Measurements from ENCODE around the gene ITPK1.

ITPK1 gene

DNA sequence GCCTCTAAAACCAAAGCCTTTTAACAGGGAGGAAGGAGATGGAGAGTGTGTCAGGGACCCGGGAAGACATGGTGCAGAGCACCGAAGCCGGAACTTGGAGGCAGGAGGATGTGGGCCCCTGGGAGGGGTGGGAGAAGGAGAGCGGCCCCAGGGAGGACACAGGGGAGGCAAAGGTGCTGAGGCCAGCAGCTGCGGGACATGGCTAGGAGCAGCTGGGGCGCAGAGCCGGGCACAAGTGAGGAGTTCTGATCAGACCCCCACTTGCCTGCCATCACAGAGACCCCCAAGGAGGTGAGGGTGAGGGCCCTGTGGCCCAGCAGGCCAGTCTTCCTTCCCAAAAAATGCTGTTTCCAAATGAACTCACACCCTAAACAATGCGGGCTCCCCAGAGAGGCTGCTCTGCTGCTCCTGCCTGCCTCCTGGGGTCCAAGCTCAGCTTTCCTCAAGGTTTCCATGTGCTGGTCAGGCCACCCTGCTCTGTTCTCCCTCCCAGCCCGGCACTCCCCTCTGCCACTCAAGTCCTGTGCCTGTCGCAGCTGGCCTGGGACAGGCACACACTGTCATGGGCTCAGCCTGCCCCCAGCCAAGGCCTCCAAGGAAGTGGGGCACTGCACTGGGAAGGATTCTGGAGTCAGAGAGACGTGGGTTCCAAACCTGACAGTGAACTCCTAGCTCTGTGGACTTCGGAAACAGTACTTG, 168.7 kb downstream of the ITPK1 start:
- DNase-seq = no peak

- no peak for DNase-seq
These were observed 169.5 kb downstream of the ITPK1 start for GRCh38 chr14:92945959-92946846.

DNA sequence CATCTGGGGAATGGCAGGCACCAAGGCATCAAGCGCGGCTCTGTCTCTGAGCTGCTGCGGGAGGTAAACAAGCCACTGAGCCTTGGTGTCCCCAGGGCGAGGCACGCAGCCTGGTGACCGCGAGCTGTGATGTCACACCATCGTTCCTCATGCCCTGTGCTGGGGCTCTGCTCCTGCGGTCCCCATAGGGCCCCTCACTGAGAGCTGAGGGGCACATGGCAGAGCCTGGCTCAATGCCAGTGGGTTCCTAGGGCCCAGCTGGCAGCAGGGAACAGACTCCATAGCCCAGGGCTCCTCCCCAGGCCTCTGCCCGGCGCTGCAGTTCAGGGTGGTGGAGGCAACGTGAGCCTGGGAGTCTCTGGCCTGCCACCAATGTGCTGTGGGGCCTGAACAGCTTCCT, 170.2 kb downstream of the ITPK1 start:
- no peak for DNase-seq

DNA sequence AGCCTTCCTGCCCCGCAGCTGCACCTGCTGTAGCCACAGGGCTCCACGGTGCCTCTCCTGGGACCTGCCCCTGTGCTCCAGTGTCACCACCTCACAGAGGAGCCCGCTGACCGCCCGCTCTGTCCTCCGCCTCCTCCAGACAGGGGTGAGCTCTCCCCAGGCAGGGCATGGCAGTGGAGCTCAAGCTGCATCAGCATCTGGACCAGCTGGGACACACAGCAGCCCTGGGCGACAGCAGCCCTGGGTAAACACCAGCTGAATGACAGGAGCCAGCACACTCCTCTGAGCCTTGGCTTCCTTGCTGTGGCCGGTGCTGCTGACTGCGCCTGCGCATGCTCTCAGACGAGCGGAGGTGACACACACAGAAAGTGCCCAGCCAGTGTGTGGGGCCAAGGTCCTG, 170.7 kb downstream of the ITPK1 start:
- DNase-seq = no peak

DNA sequence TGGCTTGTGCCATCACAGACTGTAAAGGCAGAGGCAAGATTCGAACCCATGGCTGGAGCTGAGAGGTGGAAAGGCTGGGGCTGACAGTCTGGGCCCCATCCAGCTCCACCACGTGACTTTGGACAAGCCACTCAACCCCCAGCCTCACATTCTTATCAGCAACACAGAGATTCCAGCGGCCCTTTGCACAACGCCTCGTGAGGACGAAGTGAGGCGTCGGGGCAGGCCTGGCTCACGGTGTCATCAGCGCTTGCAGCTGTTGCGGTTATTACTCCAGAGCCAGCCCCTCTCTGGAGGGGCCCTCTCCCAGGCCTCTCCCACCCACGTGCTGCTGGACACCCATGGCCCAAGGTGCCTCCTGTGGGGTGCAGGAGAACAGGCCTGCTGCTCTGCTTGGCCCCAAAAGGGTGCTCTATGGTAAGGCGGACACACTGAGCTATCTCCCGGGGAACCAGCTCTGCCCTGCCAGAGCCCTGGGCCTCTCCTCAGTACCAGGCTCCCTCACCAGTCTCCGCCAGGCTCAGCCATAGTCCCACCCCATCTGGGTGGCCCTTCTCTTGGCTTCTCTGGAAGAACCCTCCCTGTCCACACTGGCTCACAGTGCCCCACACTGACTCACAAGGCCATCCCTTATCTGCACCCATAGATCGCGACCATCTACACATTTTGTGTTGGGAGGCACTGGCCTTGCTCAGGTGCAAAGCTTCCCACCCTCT, 171.7 kb downstream of the ITPK1 start:
- DNase-seq = no peak

- no peak for DNase-seq
These were observed 172.6 kb downstream of the ITPK1 start for GRCh38 chr14:92942976-92943710.

DNA sequence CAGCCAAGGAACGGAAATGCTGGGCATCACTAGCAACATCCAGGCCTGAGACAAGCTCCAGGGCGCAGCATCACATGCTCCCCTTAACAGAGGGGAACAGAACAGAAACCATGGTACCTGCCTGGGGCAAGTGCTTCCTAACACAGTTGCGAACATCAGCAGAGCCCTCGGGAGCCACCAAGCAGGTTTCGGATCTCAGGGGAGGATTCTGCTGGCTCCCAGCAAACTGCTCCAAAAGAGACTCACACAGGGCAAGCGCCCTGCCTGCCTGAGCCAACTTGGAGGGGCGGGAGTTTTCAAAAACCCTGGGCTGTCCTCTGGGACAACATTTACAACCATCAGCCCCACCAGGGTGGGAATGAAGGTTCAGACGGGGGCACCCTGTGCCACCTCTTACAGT, 173.1 kb downstream of the ITPK1 start:
- DNase-seq = no peak

DNA sequence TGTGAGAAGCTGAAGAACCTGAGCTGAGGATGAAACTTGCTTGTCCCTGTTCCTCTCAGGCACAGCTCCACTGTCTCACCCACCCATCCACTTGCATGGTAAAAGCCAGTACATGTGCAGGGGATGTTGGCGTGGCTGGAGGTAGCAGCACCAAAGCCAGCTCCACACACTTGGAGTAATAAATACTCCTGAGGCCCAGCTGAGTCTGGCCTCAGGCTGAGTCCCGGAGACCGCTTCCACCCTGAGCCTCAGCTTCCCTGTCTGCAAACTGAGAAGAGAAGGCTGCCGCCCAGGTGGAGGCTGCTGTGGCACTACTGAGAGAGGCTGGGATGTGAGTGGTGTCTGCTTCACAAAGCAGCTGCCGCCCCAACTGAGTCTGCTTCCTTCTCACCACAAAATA, 173.6 kb downstream of the ITPK1 start:
- DNase-seq = no peak

- no peak for DNase-seq
These were observed 174.2 kb downstream of the ITPK1 start for GRCh38 chr14:92941531-92941930.

DNA sequence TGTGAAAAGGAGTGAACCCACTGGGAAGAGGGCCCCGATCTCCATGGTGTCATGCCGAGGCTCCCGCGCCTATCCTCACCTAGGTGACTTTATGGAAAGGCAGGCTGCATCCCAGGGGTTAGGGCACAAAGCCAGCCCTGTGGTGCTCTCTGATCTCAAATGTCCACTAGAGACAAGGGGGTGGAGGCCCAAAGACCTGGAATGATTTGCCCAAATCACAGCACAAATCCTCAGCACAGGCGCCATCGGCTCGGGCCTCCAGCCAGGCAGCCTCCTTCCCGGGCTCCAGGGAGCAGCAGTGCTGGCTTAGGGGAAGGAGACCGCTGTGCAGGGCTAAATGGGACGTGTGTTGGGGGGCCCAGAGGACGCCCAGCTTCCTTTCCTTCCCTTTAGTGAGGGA, 175.2 kb downstream of the ITPK1 start:
- no peak for DNase-seq

- no peak for DNase-seq
These were observed 176.0 kb downstream of the ITPK1 start for GRCh38 chr14:92939699-92940098.

DNA sequence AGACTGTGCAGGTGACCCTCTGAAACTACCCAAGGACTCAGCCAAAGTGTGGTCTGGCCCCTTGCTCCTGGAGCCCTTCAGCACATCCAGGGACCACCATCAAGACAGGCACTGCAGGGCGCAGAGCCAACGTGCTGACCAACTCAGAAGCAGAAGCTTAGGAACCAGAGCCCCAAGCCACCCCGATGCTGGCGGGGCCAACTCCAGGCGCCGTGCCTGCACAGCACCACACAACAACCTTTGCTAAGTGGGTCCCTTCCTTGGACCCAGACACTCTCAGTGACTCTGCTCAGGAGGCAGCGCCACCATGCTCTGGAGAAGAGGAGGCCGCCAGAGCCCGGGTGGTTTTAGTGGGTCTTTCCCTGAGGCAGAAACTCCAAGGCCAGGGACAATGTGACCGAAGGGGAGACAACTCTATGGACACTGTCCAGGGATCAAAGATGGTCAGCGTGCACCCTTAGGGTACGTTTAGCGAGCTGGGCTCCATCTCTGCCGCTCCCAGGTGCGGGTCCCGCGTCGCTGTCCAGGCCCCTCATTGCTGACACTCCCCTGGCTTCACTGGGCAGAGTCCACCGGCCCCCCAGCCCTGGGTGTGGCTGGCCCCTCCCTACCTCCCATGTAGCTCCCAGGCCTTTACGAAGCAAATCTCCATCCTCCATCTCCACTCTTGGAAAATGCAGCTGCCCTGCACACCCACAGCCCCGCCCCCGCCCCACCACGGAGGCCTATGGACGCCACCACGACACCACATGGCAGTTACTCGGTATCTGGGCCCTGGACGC, 176.6 kb downstream of the ITPK1 start:
- no peak for DNase-seq

DNA sequence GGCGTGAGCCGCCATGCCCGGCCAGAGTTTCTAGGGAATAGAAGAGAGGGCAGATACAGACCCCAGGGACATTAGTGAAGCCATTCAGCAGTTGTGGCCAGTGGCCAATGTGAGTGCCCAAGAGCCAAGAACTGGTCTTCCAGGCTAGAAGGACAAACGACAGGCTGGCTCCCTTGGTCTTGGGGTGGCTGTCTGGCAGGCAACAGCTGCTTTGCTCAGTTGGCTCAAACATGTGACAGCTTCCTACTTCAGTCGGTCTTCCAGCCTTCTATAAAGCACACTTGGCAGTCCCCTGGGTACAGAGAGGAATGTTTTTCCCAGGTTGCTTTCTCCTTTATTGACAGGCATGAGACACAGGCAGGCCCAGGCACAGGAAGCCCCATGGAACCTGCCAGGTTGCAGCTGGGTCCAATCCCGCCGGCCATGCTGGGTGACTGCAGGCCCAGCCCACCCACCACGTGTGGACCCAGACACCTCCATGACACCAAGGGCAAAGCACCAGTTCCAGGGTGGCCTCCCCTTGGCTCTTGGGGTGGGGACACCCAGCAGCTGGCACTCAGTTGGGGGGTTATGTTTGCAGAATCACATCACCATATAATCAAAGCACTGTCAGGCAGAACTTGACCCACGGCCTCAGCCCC, 177.4 kb downstream of the ITPK1 start:
- no peak for DNase-seq

- no peak for DNase-seq
These were observed 178.4 kb downstream of the ITPK1 start for GRCh38 chr14:92937051-92937937.

- no peak for DNase-seq
These were observed 179.6 kb downstream of the ITPK1 start for GRCh38 chr14:92936085-92936484.

DNA sequence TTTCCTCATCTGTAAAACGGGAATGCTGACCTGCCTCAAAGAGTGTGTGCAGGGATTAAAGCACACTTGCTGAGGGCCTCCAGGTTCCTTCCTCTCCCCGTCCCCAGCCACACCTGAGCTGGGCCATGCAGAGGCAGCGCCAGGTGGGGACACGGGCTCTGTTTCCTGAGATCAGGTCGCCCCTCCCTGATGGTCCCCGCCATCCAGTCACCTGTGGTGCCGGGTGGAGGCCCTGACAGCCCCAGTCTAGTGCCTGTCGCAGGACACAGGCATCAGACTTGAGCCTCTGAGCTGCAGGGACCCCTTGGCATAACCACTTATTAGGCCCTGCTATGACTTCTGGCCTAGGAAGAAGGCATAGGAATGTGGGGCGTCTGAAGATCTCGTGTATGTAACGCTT, 180.3 kb downstream of the ITPK1 start:
- no peak for DNase-seq

DNA sequence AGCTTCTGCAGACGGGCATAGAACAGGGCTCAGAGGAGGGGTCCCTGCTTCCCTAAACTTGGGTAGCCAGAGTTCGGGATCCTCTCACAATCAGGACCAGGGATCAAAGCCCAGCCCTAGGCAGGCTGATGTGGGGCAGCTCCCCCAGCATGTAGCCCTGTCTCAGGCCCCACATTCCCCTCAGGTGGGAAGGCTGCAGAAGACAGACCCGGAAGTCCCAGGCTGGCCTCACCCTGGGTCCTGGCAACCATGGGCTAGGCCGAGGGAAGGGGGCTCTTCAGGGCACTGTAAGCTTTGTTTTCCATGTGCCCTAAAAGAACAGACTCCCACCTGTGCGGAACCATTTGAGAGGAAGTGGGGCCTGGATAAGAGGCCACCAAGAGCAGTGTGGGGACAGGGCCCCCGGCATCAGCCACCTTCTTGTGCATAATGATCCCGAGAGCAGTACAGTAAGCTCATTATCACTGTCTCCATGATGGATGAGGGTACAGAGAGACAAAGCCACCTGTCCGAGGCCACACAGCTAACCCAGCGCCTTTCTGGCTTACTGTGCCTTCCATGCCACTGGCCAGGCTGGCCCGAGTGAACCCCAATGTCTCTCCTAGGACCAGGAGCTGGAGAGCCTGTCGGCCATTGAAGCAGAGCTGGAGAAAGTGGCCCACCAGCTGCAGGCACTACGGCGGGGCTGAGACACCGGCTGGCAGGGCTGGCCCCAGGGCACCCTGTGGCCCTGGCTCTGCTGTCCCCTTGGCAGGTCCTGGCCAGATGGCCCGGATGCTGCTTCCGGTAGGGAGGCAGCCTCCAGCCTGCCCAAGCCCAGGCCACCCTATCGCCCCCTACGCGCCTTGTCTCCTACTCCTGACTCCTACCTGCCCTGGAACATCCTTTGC, 181.3 kb downstream of the ITPK1 start:
- DNase-seq = no peak

DNA sequence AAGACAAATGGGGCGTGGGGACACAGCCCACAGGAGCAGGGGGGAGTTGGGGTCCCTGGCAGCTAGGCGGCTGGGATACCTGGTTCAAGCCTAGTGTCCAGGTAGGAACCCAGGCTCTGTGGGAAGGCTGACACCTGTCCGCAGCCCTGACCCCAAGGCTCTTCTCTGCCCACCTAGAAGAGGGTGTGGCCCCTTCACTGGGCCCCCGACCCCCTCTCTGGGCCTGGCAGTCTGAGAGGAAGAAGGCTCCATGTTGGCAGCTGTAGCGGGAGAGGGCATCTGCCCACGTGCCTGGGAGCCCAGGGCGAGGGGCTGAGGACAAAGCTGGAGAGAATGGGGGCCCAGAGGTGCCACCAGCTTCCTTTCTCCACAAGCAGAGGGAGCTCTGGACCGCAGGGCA, 182.2 kb downstream of the ITPK1 start:
- no peak for DNase-seq
